SK-N-SH (cell line): Measurements from ENCODE around the gene ZNF283. TPM values are rescaled to one million over a fixed set of nuclear protein-coding genes. Genes with fewer than 3 reads are reported as not detected.

Source experiments
- CTCF ChIA-PET: fragments of 300-600, 350-600 bp; formaldehyde crosslinking; extraction: SDS; loops from one replicate; lab custom pipeline; 2021; lab: Yijun Ruan, JAX
- POLR2A ChIA-PET: fragments of 350-600 bp; sonication (Branson Sonifier 250); formaldehyde crosslinking; extraction: SDS; loops from one replicate; lab custom pipeline; 2020; ENCODE audit warnings: antibody characterized with exemption, inconsistent platforms; lab: Yijun Ruan, JAX
- DNase-seq: peaks from one replicate; pipeline ENCODE4 v3.0.0; 2012
- H2AFZ ChIP-seq: fragments of 200-600 bp; sonication (generic); 2 replicates; pipeline ENCODE4 v1.8.1; 2016; ENCODE audit warnings: antibody characterized with exemption, mild to moderate bottlenecking, low read depth
- H3F3A ChIP-seq: fragments of 200-600 bp; sonication (generic); replicated peaks from 2 replicates; pipeline ENCODE3; 2016; ENCODE audit warnings: antibody characterized with exemption, mild to moderate bottlenecking; ENCODE audit not compliant: insufficient read depth
- H3K27ac ChIP-seq, 2 experiments: fragments of 200-500 bp in 1 of 2; fragments of 200-600 bp in 1 of 2; sonication (Bioruptor generic) in 1 of 2; sonication (generic), shearing (Covaris generic) in 1 of 2; 2 replicates each; pipeline versions ENCODE4 v1.5.1 to v1.6.1; 2014 to 2016; ENCODE audit warnings: low read depth in 2 of 2, inconsistent platforms in 1 of 2, low read length in 1 of 2, mild to moderate bottlenecking in 1 of 2, mixed read lengths in 1 of 2
- H3K27me3 ChIP-seq: fragments of 200-600 bp; sonication (generic), shearing (Covaris generic); 2 replicates; pipeline ENCODE4 v1.6.1; 2016; ENCODE audit warnings: mixed run types; ENCODE audit not compliant: insufficient read depth
- H3K36me3 ChIP-seq, 2 experiments: fragments of 200-500 bp in 1 of 2; fragments of 200-600 bp in 1 of 2; sonication (Bioruptor generic) in 1 of 2; sonication (generic) in 1 of 2; replicated peaks in 1 of 2; 2 replicates each; pipeline versions ENCODE3 to v1.5.1; 2014 to 2016; ENCODE audit warnings: low read length in 1 of 2, mild to moderate bottlenecking in 1 of 2; ENCODE audit not compliant: insufficient read depth in 2 of 2, control insufficient read depth in 1 of 2
- H3K4me1 ChIP-seq, 2 experiments: fragments of 200-500 bp in 1 of 2; fragments of 200-600 bp in 1 of 2; sonication (Bioruptor generic) in 1 of 2; sonication (generic), shearing (Covaris generic) in 1 of 2; 2 replicates each; pipeline versions ENCODE4 v1.5.1 to v1.6.1; 2014 to 2016; ENCODE audit warnings: low read depth in 1 of 2, low read length in 1 of 2, mixed run types in 1 of 2; ENCODE audit not compliant: insufficient read depth in 2 of 2, control insufficient read depth in 1 of 2
- H3K4me2 ChIP-seq: fragments of 200-600 bp; sonication (generic), shearing (Covaris generic); 2 replicates; pipeline ENCODE4 v1.6.1; 2017; ENCODE audit warnings: mixed run types
- H3K4me3 ChIP-seq, 2 experiments: fragments of 200-500 bp in 1 of 2; fragments of 200-600 bp in 1 of 2; sonication (Bioruptor generic) in 1 of 2; sonication (generic), shearing (Covaris generic) in 1 of 2; 2 replicates each; pipeline versions ENCODE4 v1.5.1 to v1.8.1; 2014 to 2016; ENCODE audit warnings: low read depth in 2 of 2, inconsistent platforms in 1 of 2, low read length in 1 of 2, mild to moderate bottlenecking in 1 of 2, mixed read lengths in 1 of 2, moderate library complexity in 1 of 2
- H3K79me2 ChIP-seq: fragments of 200-600 bp; sonication (generic); 2 replicates; pipeline ENCODE4 v1.8.1; 2017; ENCODE audit warnings: mild to moderate bottlenecking; ENCODE audit not compliant: insufficient read depth
- H3K9ac ChIP-seq: fragments of 200-600 bp; sonication (generic); 2 replicates; pipeline ENCODE4 v1.6.1; 2017; ENCODE audit warnings: mixed run types
- H3K9me2 ChIP-seq: fragments of 200-600 bp; sonication (generic); 2 replicates; pipeline ENCODE4 v1.6.1; 2017; ENCODE audit warnings: mixed run types
- H3K9me3 ChIP-seq: fragments of 200-600 bp; sonication (generic); 2 replicates; pipeline ENCODE4 v1.6.1; 2017; ENCODE audit warnings: mixed run types, mild to moderate bottlenecking, moderate library complexity
- H4K20me1 ChIP-seq: fragments of 200-600 bp; sonication (generic); 2 replicates; pipeline ENCODE4 v1.6.1; 2017; ENCODE audit warnings: mild to moderate bottlenecking, mixed run types; ENCODE audit not compliant: insufficient read depth
- CHD2 ChIP-seq: fragments of 150-350 bp; IDR thresholded peaks from 2 replicates; pipeline ENCODE4 v1.6.1; 2018; ENCODE audit warnings: low read length; ENCODE audit not compliant: partially characterized antibody
- CTCF ChIP-seq: fragments of 200-600 bp; sonication (generic); IDR thresholded peaks from 2 replicates; pipeline ENCODE4 v1.6.1; 2017; ENCODE audit warnings: antibody characterized with exemption, mild to moderate bottlenecking, moderate library complexity
- ELF1 ChIP-seq: IDR thresholded peaks from 2 replicates; pipeline ENCODE4 v1.4.0; 2012
- EZH2phosphoT487 ChIP-seq: fragments of 200-600 bp; sonication (generic); IDR thresholded peaks from 2 replicates; pipeline ENCODE4 v1.6.1; 2017; ENCODE audit warnings: low read depth, mixed run types, mild to moderate bottlenecking, antibody characterized with exemption, moderate library complexity, borderline replicate concordance
- FOXJ3 ChIP-seq: sonication (generic); formaldehyde crosslinking; IDR thresholded peaks from 2 replicates; pipeline ENCODE4 v1.5.1; 2020; ENCODE audit warnings: mild to moderate bottlenecking, missing genetic modification reagents
- GABPA ChIP-seq: IDR thresholded peaks from 2 replicates; pipeline ENCODE4 v1.4.0; 2012; ENCODE audit warnings: low read depth, mild to moderate bottlenecking
- GATA2 ChIP-seq: sonication (generic); formaldehyde crosslinking; IDR thresholded peaks from 2 replicates; pipeline ENCODE4 v1.5.0; 2020; ENCODE audit warnings: mild to moderate bottlenecking, missing genetic modification reagents
- MAX ChIP-seq: IDR thresholded peaks from 2 replicates; pipeline ENCODE4 v1.4.0; 2012; ENCODE audit warnings: low read depth
- MXI1 ChIP-seq: IDR thresholded peaks from 2 replicates; pipeline ENCODE4 v1.6.1; 2012; ENCODE audit warnings: mild to moderate bottlenecking, low read depth, low read length, improper control_type of control experiment
- NFIC ChIP-seq: IDR thresholded peaks from 2 replicates; pipeline ENCODE4 v1.4.0; 2012; ENCODE audit warnings: borderline replicate concordance
- POLR2AphosphoS5 ChIP-seq: IDR thresholded peaks from 2 replicates; pipeline ENCODE4 v1.6.1; 2012; ENCODE audit warnings: low read depth, low read length
- RAD21 ChIP-seq: IDR thresholded peaks from 2 replicates; pipeline ENCODE4 v1.6.1; 2012; ENCODE audit warnings: mild to moderate bottlenecking, low read length
- SIN3A ChIP-seq: IDR thresholded peaks from 2 replicates; pipeline ENCODE4 v1.6.1; 2012; ENCODE audit warnings: low read depth, mild to moderate bottlenecking, low read length, moderate library complexity, borderline replicate concordance
- SMC3 ChIP-seq: IDR thresholded peaks from 2 replicates; pipeline ENCODE4 v1.6.1; 2012; ENCODE audit warnings: low read depth, low read length, improper control_type of control experiment
- USF1 ChIP-seq: IDR thresholded peaks from 2 replicates; pipeline ENCODE4 v1.4.0; 2012; ENCODE audit warnings: low read depth, borderline replicate concordance
- YY1 ChIP-seq: IDR thresholded peaks from 2 replicates; pipeline ENCODE4 v1.4.0; 2012; ENCODE audit warnings: low read depth, mild to moderate bottlenecking
- ZBTB33 ChIP-seq: IDR thresholded peaks from 2 replicates; pipeline ENCODE4 v1.4.0; 2012; ENCODE audit warnings: low read depth, borderline replicate concordance
- WGBS: methylation state at CpG from one replicate; pipeline ENCODE4 v1.1.6; 2017; ENCODE audit warnings: low lambda C conversion rate; 5-methylcytosine and 5-hydroxymethylcytosine counted together
- polyA plus RNA-seq, 3 experiments: library from polyadenylated mRNA; depleted of rRNA; stranded (reverse); fragments of >200 nt; gene quantifications; 2 replicates each; pipeline ENCODE4 v1.2.3, GENCODE V29; 2012
- TF ChIP-seq, protein P1 (sequence below): fragments of 150-350 bp; IDR thresholded peaks from 2 replicates; pipeline ENCODE4 v1.6.1; 2016; ENCODE audit warnings: mild to moderate bottlenecking, low read depth, low read length
- TF ChIP-seq, protein P2 (sequence below): IDR thresholded peaks from 2 replicates; pipeline ENCODE4 v1.6.1; 2012; ENCODE audit warnings: mild to moderate bottlenecking, low read depth, low read length, moderate library complexity
- TF ChIP-seq, protein P3 (sequence below): IDR thresholded peaks from 2 replicates; pipeline ENCODE4; 2012

Gene ZNF283
- polyA plus RNA-seq, 1 of the 3 experiments (the other 2 are of a cell fraction): 1.6 TPM

GRCh38 chr19:43806848-43807247 is 20.3 kb upstream of the ZNF283 start:
- H3K27ac ChIP-seq: no peak overlapping the region
- H3K4me1 ChIP-seq: no peaks in the 10 kb centered on the region
- no peak overlapping the region for H2AFZ ChIP-seq
- TF ChIP-seq CHD2 (no peak), ELF1 (no peak), ZBTB33 (no peak), CTCF (no peak), SMC3 (no peak), RAD21 (no peak), MAX (no peak), GABPA (no peak), GATA2 (CRISPR knock-in tag) (no peak), MXI1 (no peak), SIN3A (no peak), FOXJ3 (no peak), USF1 (no peak), YY1 (no peak), NFIC (no peak), EZH2phosphoT487 (no peak), POLR2AphosphoS5 (no peak)
- TF ChIP-seq, protein P1, sequence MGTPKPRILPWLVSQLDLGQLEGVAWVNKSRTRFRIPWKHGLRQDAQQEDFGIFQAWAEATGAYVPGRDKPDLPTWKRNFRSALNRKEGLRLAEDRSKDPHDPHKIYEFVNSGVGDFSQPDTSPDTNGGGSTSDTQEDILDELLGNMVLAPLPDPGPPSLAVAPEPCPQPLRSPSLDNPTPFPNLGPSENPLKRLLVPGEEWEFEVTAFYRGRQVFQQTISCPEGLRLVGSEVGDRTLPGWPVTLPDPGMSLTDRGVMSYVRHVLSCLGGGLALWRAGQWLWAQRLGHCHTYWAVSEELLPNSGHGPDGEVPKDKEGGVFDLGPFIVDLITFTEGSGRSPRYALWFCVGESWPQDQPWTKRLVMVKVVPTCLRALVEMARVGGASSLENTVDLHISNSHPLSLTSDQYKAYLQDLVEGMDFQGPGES: no peak
- TF ChIP-seq, protein P2, sequence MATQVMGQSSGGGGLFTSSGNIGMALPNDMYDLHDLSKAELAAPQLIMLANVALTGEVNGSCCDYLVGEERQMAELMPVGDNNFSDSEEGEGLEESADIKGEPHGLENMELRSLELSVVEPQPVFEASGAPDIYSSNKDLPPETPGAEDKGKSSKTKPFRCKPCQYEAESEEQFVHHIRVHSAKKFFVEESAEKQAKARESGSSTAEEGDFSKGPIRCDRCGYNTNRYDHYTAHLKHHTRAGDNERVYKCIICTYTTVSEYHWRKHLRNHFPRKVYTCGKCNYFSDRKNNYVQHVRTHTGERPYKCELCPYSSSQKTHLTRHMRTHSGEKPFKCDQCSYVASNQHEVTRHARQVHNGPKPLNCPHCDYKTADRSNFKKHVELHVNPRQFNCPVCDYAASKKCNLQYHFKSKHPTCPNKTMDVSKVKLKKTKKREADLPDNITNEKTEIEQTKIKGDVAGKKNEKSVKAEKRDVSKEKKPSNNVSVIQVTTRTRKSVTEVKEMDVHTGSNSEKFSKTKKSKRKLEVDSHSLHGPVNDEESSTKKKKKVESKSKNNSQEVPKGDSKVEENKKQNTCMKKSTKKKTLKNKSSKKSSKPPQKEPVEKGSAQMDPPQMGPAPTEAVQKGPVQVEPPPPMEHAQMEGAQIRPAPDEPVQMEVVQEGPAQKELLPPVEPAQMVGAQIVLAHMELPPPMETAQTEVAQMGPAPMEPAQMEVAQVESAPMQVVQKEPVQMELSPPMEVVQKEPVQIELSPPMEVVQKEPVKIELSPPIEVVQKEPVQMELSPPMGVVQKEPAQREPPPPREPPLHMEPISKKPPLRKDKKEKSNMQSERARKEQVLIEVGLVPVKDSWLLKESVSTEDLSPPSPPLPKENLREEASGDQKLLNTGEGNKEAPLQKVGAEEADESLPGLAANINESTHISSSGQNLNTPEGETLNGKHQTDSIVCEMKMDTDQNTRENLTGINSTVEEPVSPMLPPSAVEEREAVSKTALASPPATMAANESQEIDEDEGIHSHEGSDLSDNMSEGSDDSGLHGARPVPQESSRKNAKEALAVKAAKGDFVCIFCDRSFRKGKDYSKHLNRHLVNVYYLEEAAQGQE: no peak
- TF ChIP-seq, protein P3, sequence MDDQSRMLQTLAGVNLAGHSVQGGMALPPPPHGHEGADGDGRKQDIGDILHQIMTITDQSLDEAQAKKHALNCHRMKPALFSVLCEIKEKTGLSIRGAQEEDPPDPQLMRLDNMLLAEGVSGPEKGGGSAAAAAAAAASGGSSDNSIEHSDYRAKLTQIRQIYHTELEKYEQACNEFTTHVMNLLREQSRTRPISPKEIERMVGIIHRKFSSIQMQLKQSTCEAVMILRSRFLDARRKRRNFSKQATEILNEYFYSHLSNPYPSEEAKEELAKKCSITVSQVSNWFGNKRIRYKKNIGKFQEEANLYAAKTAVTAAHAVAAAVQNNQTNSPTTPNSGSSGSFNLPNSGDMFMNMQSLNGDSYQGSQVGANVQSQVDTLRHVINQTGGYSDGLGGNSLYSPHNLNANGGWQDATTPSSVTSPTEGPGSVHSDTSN: no peak
- no peak overlapping the region for H3K4me2 ChIP-seq
- DNase-seq: no peak
- H3K79me2 ChIP-seq: no peaks in the 10 kb centered on the region
- no peaks in the 10 kb centered on the region for H4K20me1 ChIP-seq
- no peaks in the 10 kb centered on the region for H3K9me2 ChIP-seq
- no peaks in the 10 kb centered on the region for H3K9me3 ChIP-seq
- POLR2A ChIA-PET: interaction anchor here (0.6 kb wide), 1 partner anchor 405 kb away, joined by 3 read pairs; the partner anchor contains the start of gene ZNF227
- no peak overlapping the region for H3K4me3 ChIP-seq
- H3K36me3 ChIP-seq: no peaks in the 10 kb centered on the region
- H3F3A ChIP-seq: no peaks in the 10 kb centered on the region
- H3K9ac ChIP-seq: no peak overlapping the region
- peaks cover 8% of the 10 kb centered on the region; the same call in 1 of the 2 replicates for H3K27me3 ChIP-seq
- CTCF ChIA-PET: interaction anchor here (1.4 to 2.5 kb wide), 2 partner anchors 22 to 40 kb away, joined by 5 to 9 read pairs; no protein-coding TSS in a partner anchor
- WGBS: 19% methylated on average over 5 of the region's 5 CpGs
